ENCODE measurements around the gene TMEM30B. TPM values are rescaled to one million over a fixed set of nuclear protein-coding genes. Genes with fewer than 3 reads are reported as not detected.

TMEM30B gene
- total and polyA plus RNA-seq, 2 of the 8 experiments (the other 6 are each of a cell fraction or from before 2014, with no cell fraction given), result 11.2 to 18.7 TPM

- H3K4me3 ChIP-seq (ENCODE audit: extremely low read depth in 1 of 4, insufficient read depth in 2 of 4, low read depth in 3 of 4, low read length in 4 of 4), result peak overlapping the region; percentile 53 to 77 (median 64)
- no peak overlapping the region for H3K18ac ChIP-seq (ENCODE audit: extremely low read depth, low read length)
- H2BK15ac ChIP-seq (ENCODE audit: low read length), result 0 out of 2 replicates have a peak overlapping the region, but pooled peaks have one; percentile 93
- H3K27me3 ChIP-seq (replicated peaks in 1 of 4; ENCODE audit: control insufficient read depth in 3 of 4, extremely low read depth in 1 of 4, insufficient read depth in 3 of 4, low read length in 3 of 4), result peaks cover 9 to 29% (median 23%) of the 10 kb centered on the region in 4 experiments
- peaks cover 0 to 12% (median 8%) of the 10 kb centered on the region in 4 experiments; a peak in 6 of 7 replicates for H3K4me1 ChIP-seq (replicated peaks in 1 of 4; ENCODE audit: control insufficient read depth in 3 of 4, insufficient read depth in 4 of 4, low read length in 3 of 4)
- no peak overlapping the region for H4K91ac ChIP-seq (replicated peaks; ENCODE audit: insufficient read length, low read length)
- H3K79me2 ChIP-seq (ENCODE audit: control insufficient read depth in 1 of 2, insufficient read depth in 2 of 2, low read length in 2 of 2), result no peaks in the 10 kb centered on the region
- H3K4ac ChIP-seq (replicated peaks; ENCODE audit: insufficient read length, low read depth, low read length), result no peak overlapping the region
- no peak overlapping the region for H2BK5ac ChIP-seq (ENCODE audit: low read depth, low read length)
- peak overlapping the region in 1 of 4 experiments; percentile 1; a peak in 2 of 7 replicates for H3K9ac ChIP-seq (replicated peaks in 1 of 4; ENCODE audit: extremely low read depth in 1 of 4, low read depth in 3 of 4, low read length in 3 of 4)
- DNase-seq (ENCODE audit: low read depth in 1 of 2, low spot score in 2 of 2) (no peak), FAIRE-seq (no peak)
- H3K27ac ChIP-seq (ENCODE audit: low read depth, low read length), result no peak overlapping the region
- H4K5ac ChIP-seq (ENCODE audit: insufficient read length, low read depth, low read length), result no peak overlapping the region
- no peak overlapping the region for H3K23ac ChIP-seq (ENCODE audit: insufficient read length)
- no peak overlapping the region; the same call in 1 of the 2 replicates for H4K8ac ChIP-seq (ENCODE audit: extremely low read depth, insufficient read depth, low read length)
- peak overlapping the region; percentile 92 to 99 for H3K4me2 ChIP-seq (ENCODE audit: insufficient read depth in 1 of 2, low read depth in 2 of 2, low read length in 2 of 2)
- no peak overlapping the region for H3K14ac ChIP-seq (ENCODE audit: insufficient read length)
- ChIA-PET POLR2A (ENCODE audit: partially characterized antibody) (interaction anchor here (1.2 kb wide), 1 partner anchor 25 kb away, joined by 4 read pairs; no protein-coding TSS in a partner anchor), CTCF (ENCODE audit: partially characterized antibody) (interaction anchor here (0.6 to 2.1 kb wide), 4 partner anchors 25 to 515 kb away, joined by 3 to 4 read pairs (median 4); no protein-coding TSS in a partner anchor)
- H4K20me1 ChIP-seq (replicated peaks in 1 of 2; ENCODE audit: control insufficient read depth in 1 of 2, insufficient read depth in 2 of 2, low read length in 2 of 2), result no peaks in the 10 kb centered on the region
- H3K9me3 ChIP-seq (ENCODE audit: insufficient read depth in 2 of 2, low read depth in 1 of 2, low read length in 1 of 2), result peaks cover 0 to 4% of the 10 kb centered on the region in 2 experiments; a peak in 1 of 4 replicates
- no peaks in the 10 kb centered on the region for H3K79me1 ChIP-seq (ENCODE audit: low read depth, low read length)
- H3K23me2 ChIP-seq (ENCODE audit: low read depth, low read length), result peaks cover 15% of the 10 kb centered on the region; the same call in 1 of the 2 replicates
- peak overlapping the region; percentile 57; the same call in 1 of the 2 replicates for H2AK5ac ChIP-seq (ENCODE audit: low read depth, low read length)
- H2BK120ac ChIP-seq (replicated peaks; ENCODE audit: low read depth, low read length), result no peak overlapping the region
- no peak overlapping the region for H2BK20ac ChIP-seq (ENCODE audit: low read length)
- H3K56ac ChIP-seq (replicated peaks; ENCODE audit: insufficient read length, low read depth, low read length), result no peak overlapping the region
- WGBS, 2 experiments (ENCODE audit: extremely low coverage in 1 of 2, insufficient coverage in 1 of 2, insufficient read length in 1 of 2, insufficient replicate concordance in 2 of 2, low coverage in 1 of 2, low lambda C conversion rate in 2 of 2, missing lambda C conversion rate in 1 of 2), result 43% methylated on average over 13 of the region's 13 CpGs; no CpG with 5 or more reads in 1 of the 2 experiments
- TF ChIP-seq NANOG (IDR thresholded peaks at IDR 0.05; ENCODE audit: insufficient read depth, low read depth, low read length, poor library complexity, severe bottlenecking) (no peak), SUZ12 (IDR thresholded peaks at IDR 0.05; ENCODE audit: low read length) (peak; percentile 48; the same call in 1 of the 2 replicates), RBBP5 (IDR thresholded peaks at IDR 0.05; ENCODE audit: borderline replicate concordance, low read depth, low read length) (0 out of 2 replicates have a peak, but pooled peaks have one; percentile 28), CREB1 (IDR thresholded peaks at IDR 0.05) (no peak), SIRT6 (IDR thresholded peaks at IDR 0.05; ENCODE audit: low read length) (no peak), CTBP2 (IDR thresholded peaks at IDR 0.05; ENCODE audit: borderline replicate concordance, insufficient read depth, insufficient read length, low read length) (no peak), EZH2 (IDR thresholded peaks at IDR 0.05; ENCODE audit: low read depth, low read length, severe bottlenecking) (peak; percentile 35)
- H3K36me3 ChIP-seq (ENCODE audit: control insufficient read depth in 2 of 4, insufficient read depth in 4 of 4, low read length in 3 of 4), result no peaks in the 10 kb centered on the region
- 0 out of 2 replicates have a peak overlapping the region, but pooled peaks have one; percentile 52 for H2BK12ac ChIP-seq (ENCODE audit: low read depth, low read length)
- no peak overlapping the region; the same call in 1 of the 2 replicates for H2AFZ ChIP-seq (ENCODE audit: low read length)
These were observed 41.7 kb upstream of the TMEM30B start for GRCh38 chr14:61322799-61323290.

Data from H1 (cell line).